Hematopoietic multipotent progenitor cell treated with erythropoietin and hydrocortisone succinate and interleukin-3 and kit ligand, for 6 days (in vitro differentiated cells): ENCODE measurements around the gene SSTR5.

Experiments
- DNase-seq: peaks from one replicate; pipeline ENCODE4 v3.0.0-alpha.2; 2015

SSTR5 gene

DNA sequence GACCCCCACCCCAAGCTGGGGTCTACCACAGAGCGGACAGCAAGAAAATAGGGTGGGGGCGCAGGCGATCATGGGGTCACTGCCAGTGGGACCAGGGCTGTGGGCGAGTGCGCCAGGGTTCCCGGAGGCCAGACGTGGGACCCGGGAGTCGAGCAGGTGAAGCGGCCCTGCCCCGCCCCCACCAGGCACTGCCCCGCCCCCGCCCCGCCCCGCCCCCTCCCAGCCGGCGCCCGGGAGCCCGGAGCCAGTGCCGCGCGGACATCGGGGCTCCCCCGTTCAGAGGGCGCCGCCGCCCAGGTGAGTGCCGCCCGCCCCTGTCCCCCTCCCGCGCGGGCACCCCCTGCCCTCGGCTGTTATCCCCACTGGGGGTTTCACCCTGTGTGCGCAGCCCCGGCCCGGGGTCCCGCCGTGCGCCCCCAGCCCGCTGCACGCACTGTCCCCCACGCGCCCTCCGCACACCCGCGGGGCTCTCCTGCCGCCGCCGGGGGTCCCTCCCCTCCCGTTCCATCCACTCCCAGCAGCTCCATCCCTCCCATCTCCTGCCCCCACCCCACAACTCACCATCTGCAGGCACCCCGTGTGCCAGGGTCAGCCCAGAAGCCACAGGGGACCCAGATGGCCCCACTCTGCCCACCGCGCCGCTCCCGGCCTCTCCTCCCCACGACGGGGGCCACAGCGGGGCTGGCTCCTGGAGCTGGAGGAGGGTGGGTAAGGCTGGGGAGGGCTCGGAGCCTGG is at the start of gene SSTR5:
Gene SSTR5 (plus strand): TSS at position 222 of the 736 bp plus-strand sequence. CDS start 6,122 bp downstream, outside the sequence.
- DNase-seq, result no peak

- DNase-seq, result no peak
Observed at GRCh38 chr16:1024138-1024537, 48.4 kb upstream of the SSTR5 start.

GRCh38 chr16:1025183-1025809 is 47.3 kb upstream of the SSTR5 start:
- peak; percentile 17 for DNase-seq

- DNase-seq, result no peak
Observed at GRCh38 chr16:1026057-1026783, 46.3 kb upstream of the SSTR5 start.

- no peak for DNase-seq
Observed at GRCh38 chr16:1026784-1027500, 45.6 kb upstream of the SSTR5 start.

DNA sequence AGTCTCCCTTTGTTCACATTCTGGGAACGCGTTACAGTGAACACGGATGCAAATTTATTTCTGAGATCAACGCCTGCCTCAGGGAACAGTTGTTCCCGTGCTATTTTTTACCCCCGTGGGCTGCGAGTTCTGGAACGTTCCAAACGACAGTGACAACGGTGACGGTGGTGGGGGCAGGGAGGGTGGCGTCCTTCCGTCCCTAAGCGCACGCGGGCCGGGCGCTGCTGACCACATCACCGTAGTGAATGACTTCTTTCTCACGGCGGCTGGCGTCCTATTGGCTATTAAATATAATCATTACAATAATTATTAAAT is 45.1 kb upstream of the SSTR5 start:
- no peak for DNase-seq

GRCh38 chr16:1028056-1028455 is 44.5 kb upstream of the SSTR5 start:
- no peak for DNase-seq

DNA sequence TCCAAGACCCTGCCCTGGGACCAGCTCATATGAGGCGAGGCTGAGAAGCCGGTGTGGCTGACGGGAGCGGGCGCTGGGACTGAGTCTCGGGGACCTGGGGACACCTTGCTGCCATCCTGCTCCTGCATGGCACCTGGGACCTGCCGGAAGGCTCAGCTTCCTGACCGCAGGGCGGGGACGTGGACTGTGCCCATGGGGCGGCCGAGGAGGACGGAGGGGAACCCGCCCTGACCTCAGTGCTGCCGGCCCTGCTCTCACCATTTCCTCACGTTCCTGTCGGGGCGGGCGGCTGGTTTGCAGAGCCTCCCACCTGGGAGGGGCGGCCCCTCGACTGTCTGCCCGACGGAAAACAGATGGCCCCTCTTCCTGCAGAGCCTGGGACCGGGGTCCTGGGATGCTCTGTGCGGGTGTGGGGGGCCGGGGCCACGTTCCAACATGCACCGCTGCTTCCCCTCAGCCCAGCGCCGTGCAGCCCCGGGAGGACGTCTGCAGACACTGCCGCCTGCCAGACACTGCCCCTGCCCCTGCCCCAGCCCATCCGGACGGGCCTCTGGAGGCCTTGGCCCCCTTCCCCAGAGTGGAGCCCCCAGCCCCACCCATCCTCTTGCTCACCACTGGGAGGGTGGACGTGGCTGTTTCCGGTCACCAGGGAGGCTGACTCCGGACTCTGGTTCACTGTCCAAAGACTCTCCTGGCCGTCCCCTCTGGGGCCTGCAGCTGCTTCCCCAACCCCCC is 43.9 kb upstream of the SSTR5 start:
- no peak for DNase-seq

GRCh38 chr16:1029259-1029545 is 43.3 kb upstream of the SSTR5 start:
- no peak for DNase-seq

DNA sequence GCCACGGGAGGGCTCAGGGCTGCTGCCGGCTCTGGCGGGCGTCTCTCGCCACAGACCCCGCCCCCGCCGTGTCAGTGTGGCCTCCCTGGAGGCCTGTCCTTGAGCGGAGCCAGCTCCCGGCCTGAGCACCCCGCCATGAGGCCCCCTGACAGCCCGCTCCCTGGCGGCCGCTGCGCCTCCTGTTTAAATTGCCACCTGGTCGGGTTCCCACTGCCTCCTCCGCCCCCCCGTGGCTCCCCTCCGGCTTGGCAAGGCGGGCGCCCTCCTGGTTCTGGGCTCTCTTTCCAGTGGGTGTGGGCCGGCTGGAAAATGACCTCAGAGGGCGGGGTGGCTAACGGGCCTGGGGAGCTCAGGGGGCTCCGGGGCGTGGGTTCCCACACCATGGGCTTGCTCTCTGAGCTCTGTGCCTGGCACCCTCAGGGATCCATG is 42.1 kb upstream of the SSTR5 start:
- no peak for DNase-seq

GRCh38 chr16:1031666-1032065 is 40.9 kb upstream of the SSTR5 start:
- DNase-seq, result no peak

DNA sequence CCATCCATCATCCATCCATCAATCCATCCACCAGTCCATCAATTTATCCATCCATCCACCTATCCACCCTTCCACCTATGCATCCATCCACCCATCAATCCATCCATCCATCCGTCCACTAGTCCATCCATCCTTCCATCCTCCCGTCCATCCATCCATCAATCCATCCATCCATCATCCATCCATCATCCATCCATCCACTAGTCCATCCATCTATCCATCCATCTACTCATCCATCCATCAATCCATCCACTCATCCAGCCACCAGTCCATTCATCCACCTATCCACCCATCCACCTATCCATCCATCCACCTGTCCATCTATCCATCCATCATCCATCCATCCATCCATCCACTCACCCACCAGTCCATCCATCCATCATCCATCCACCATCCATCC is 39.9 kb upstream of the SSTR5 start:
- no peak for DNase-seq

DNA sequence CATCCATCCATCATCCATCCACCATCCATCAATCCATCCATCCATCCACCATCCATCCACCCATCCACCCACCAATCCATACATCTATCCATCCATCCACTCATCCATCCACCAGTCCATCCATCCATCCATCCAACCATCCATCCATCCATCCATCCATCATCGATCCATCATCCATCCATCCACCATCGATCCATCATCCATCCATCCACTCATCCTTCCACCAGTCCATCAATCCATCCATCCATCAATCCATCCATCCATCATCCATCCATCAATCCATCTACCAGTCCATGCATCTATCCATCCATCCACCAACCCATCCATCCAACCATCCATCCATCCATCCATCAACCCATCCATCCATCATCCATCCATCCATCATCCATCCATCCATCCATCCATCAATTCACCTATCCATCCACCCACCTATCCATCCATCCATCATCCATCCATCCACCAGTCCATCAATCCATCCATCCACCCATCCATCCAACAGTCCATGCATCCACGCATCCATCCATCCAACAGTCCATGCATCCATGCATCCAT is 39.3 kb upstream of the SSTR5 start:
- no peak for DNase-seq

- DNase-seq, result no peak
Observed at GRCh38 chr16:1034230-1035065, 38.1 kb upstream of the SSTR5 start.

- DNase-seq, result no peak
Observed at GRCh38 chr16:1035066-1035415, 37.5 kb upstream of the SSTR5 start.

GRCh38 chr16:1036166-1036565 is 36.4 kb upstream of the SSTR5 start:
- DNase-seq, result no peak

DNA sequence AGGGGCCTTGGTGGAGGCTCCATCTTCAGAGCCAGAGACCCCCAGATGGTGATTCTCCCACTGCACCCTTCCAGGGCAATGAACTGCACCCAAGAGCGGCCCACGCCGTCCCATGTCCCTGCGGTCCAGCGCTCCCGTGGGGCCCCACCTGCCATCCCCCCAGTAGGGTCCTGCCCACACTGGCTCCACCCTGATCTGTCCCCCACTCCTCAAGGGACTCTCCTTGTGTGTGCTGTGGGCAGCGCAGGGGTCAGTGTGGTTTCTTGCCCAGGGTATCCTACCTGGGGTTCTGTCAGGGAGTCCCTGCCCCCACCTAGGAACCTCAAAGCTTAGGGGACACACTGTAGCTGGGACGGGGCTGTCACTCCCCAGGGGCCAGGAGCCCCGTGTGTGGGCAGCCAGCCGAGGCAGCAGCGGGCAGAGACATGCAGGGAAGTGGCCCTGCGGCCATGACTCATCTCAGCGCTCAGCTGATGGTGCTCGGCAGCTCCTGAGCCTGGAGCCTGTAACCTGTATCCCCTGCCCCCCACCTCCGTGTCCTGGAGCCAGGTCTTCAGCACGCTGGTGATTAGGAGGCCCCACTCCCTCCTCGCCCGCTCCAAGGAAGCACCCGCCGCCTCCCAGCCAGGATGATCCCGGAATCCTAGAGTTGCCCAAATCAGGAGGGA is 35.7 kb upstream of the SSTR5 start:
- no peak for DNase-seq

GRCh38 chr16:1037394-1038257 is 34.9 kb upstream of the SSTR5 start:
- no peak for DNase-seq

GRCh38 chr16:1038932-1039331 is 33.6 kb upstream of the SSTR5 start:
- DNase-seq, result no peak

DNA sequence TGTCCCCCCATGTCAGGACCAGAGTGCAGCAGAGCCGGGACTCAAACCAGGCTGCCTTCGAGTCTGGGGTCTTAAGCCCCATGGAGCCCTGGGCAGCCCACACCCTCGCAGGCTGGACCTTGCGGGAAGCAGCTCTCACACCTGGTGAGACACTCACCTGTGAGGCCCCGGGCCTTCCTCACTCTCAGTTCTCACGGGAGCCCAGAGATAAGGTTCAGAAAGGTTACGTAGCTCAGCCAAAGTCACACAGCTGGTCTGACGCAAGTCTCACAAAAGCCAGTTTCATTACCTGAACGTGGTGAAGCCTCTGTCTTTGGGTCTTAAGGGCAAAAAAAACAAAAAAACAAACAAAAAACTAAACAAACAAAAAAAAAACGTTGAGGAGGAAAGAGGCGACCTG is 32.8 kb upstream of the SSTR5 start:
- DNase-seq, result no peak
